GM12872 (cell line): ENCODE measurements around the gene KPNA6.

Experiments used
- TF ChIP-seq, protein P1 (sequence below): IDR thresholded peaks from 3 replicates; pipeline ENCODE4 v1.5.1; 2011; ENCODE audit warnings: low read depth, mild to moderate bottlenecking, low read length, moderate library complexity; ENCODE audit not compliant: insufficient read depth

Gene KPNA6

DNA sequence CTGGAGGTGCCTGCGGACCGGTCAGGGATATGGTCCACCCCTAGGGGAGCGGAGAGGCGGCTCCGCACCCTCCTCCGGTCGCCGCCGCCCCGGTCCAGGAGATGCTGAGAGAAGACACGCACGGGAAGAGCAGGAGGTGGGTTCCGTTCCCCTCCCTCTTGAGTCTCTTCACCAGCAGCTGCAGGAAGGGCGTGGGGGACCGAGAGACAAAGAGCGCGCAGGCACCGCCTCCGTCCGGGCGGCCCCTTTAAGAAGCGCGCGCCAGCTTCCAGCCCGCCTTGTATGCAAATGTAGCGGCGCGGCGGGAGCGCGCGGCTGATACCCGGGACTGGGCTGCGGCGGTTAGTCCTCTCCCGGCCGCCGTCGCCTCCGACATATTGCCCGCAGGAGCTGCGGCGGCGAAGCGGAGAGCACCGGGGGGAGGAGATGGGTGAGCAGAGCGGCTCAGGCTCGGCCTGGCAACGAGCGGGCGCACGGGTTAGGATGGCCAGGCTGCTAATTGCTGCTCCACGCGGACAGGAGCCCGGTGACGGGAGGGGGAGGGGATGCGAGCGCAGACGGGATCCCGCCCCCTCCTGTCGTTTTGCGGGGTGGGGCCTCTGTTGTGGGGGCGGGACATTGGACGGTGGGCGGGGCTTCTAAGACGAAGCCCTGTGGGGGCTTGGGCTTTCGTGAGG lies 35.1 kb upstream of the KPNA6 start, which contains the start of gene TMEM39B:
TMEM39B (plus strand) TSS at position 318 of the 677 bp plus-strand sequence; CDS start at position 427, 109 bp downstream.
- TF ChIP-seq, protein P1, sequence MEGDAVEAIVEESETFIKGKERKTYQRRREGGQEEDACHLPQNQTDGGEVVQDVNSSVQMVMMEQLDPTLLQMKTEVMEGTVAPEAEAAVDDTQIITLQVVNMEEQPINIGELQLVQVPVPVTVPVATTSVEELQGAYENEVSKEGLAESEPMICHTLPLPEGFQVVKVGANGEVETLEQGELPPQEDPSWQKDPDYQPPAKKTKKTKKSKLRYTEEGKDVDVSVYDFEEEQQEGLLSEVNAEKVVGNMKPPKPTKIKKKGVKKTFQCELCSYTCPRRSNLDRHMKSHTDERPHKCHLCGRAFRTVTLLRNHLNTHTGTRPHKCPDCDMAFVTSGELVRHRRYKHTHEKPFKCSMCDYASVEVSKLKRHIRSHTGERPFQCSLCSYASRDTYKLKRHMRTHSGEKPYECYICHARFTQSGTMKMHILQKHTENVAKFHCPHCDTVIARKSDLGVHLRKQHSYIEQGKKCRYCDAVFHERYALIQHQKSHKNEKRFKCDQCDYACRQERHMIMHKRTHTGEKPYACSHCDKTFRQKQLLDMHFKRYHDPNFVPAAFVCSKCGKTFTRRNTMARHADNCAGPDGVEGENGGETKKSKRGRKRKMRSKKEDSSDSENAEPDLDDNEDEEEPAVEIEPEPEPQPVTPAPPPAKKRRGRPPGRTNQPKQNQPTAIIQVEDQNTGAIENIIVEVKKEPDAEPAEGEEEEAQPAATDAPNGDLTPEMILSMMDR: no peak

DNA sequence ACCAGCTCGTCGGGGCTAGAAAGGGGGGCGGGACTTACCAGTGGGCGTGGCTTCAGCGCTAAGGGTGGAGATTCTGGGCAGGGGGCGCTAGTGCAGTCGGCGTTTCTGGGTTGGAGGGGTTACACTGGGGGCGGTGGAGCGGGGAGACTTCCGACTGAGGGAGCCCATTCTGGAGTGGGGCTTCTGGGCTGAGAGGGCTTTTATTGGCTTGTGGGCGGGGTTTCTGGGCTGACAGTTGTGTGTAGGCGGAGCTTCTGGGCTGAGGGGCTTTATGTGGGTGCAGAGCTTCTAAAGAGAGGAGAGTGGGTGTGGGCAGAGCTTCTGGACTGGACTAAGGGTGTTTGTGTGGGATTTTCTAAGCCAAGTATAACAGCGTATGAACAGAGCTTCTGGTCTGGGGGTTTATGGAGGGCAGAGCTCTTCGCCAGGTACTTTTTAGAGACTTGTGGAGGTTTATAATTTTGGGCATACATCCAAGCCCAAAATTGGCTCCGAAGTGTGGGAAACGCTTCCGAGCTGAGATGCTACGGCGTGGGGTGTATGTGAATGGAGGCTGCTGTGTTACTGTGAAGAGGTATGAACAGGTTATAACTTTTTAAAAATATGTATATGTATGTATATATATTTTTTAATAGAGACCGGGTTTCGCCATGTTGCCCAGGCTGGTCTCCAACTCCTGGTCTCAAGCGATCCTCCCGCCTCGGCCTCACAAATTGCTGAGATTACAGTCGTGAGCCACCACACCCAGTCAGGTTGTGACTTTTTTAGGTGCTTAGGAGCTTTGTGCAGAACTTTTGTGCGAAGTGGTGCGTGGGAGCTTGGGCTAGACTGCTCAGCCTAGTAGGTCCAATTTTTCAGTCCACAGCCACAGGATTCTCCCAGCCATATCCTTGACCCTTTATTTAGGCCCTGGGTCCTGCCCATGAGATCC lies 34.3 kb upstream of the KPNA6 start:
- TF ChIP-seq, protein P1: peak; percentile 34; the same call in 1 of the 3 replicates

DNA sequence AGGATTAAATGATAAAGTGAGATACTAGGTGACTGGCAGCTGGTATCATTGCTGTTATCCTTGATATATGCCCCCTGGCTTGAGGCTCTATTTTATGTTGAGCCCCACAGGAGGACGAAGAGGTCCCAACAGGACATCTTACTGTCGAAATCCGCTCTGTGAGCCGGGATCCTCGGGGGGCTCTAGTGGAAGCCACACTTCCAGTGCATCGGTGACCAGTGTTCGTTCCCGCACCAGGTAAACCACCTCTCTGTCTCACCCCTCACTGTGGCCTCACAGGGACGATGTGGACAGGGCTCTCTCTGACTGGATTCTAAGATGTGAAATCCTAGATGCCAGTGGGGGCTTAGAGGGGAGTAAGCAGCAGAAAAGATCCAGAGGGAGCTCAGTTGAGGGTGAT lies 33.0 kb upstream of the KPNA6 start:
- TF ChIP-seq, protein P1: no peak

DNA sequence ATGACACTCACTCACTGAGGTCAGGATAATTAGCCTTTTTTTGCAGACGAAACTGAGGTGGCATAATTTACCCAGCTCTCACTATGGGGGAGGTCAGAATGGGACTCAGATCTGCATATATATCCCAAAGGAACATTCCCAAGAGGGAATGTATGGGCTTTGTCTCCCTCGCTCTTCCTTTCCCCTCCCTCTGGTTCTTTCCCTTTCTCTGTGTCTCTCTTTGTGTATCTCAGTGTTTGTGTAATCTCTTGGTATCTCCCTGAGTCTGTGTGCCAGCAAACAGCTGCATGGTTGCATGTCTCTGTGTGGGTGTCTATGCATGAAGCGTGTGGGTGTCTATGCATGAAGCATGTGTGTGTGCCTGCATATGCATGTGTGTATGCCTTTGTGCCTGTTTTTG lies 30.4 kb upstream of the KPNA6 start:
- TF ChIP-seq, protein P1: no peak

DNA sequence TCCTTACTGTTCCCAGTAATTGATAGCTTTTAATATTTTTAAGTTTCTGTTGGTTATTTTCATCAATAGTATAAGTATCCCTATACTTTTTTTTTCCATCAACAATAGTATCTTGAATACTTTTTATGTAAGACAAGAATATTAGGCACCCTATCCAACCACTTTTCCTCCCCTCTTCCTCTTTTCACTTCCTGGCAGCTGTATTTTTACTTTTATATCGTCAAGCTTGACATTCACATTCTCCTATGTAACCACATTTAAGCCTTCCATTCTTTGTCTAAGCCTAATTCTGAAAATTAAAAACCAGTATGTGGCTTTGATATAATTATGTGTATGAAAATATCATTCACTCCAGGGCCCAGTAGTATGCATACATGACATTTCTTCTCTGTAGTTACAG lies 25.8 kb upstream of the KPNA6 start:
- TF ChIP-seq, protein P1: no peak

DNA sequence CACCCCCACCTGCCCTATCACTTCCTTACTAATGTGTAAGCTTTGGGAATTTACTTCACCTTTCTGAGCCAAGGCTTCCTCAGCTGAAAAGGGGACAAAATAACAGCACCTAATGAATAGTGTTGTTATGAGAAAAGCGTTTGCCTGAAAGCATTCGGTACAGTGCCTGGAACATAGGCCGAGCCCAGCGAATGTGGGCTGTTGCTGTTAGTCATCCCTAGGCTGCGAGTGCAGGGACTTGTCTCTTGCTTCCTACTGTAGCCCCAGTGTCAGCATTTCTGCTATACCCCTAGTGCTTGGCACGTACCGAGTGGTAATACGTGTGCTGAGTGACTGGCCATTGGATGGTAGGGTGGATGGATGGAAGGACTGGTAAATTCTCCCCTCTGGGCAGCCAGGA lies 16.7 kb upstream of the KPNA6 start:
- TF ChIP-seq, protein P1: no peak

DNA sequence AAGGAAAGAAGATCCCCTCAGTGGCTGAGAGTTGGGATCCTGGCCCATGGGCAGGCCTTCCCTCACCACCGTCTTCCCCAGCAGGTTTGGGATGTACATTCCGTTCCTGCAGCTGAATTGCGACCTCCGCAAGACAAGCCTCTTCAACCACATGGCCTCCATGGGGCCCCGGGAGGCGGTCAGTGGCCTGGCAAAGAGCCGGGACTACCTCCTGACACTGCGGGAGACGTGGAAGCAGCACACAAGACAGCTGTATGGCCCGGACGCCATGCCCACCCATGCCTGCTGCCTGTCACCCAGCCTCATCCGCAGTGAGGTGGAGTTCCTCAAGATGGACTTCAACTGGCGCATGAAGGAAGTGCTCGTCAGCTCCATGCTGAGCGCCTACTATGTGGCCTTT lies 16.3 kb upstream of the KPNA6 start:
- TF ChIP-seq, protein P1: no peak
